Measurements from ENCODE around the gene FMO1.
A peak's percentile ranks its signal among the peaks of the same experiment; 100 is the strongest.

- peak; percentile 46 to 69 (median 62) for TF ChIP-seq CTCF (IDR thresholded peaks at IDR 0.05 in 4 of 5, conservative IDR thresholded peaks at IDR 0.05 in 1 of 5)
- peak in 1 of 2 donors; percentile 34 for TF ChIP-seq POLR2A (IDR thresholded peaks at IDR 0.05)
These were observed 65.6 kb downstream of the FMO1 start, which contains the start of gene FMO4 for GRCh38 chr1:171313835-171314320.
